Liver (tissue), 3 donors: ENCODE data around the gene CLIP2.

Experiments
- ATF3 ChIP-seq: IDR thresholded peaks from 2 replicates; pipeline ENCODE4 v1.6.1; 2016; ENCODE audit warnings: antibody characterized with exemption
- CTCF ChIP-seq: fragments of 150-350 bp; IDR thresholded peaks from 2 replicates; pipeline ENCODE4 v1.5.1; 2017; ENCODE audit warnings: improper control_type of control experiment, low read depth, low read length; ENCODE audit not compliant: missing input control
- EGR1 ChIP-seq, 2 donors: IDR thresholded peaks; 2 replicates each; pipeline ENCODE4 v1.6.1; 2016 to 2018; ENCODE audit warnings: antibody characterized with exemption in 2 of 2, low read depth in 2 of 2
- FOXA1 ChIP-seq: IDR thresholded peaks from 2 replicates; pipeline ENCODE4 v1.6.1; 2016; ENCODE audit warnings: antibody characterized with exemption
- GABPA ChIP-seq, 2 donors: IDR thresholded peaks in 1 of 2; conservative IDR thresholded peaks in 1 of 2; 2 replicates each; pipeline ENCODE4 v1.6.1; 2016; ENCODE audit warnings: antibody characterized with exemption in 2 of 2, mild to moderate bottlenecking in 1 of 2, moderate library complexity in 1 of 2
- JUND ChIP-seq, 2 donors: IDR thresholded peaks; 2 replicates each; pipeline ENCODE4 v1.6.1; 2016; ENCODE audit warnings: antibody characterized with exemption in 2 of 2
- MAX ChIP-seq: IDR thresholded peaks from 2 replicates; pipeline ENCODE4 v1.6.1; 2016; ENCODE audit warnings: antibody characterized with exemption
- NR2F2 ChIP-seq: IDR thresholded peaks from 2 replicates; pipeline ENCODE4 v1.6.1; 2016; ENCODE audit warnings: antibody characterized with exemption
- RAD21 ChIP-seq, 2 donors: IDR thresholded peaks; 2 replicates each; pipeline ENCODE4 v1.6.1; 2016; ENCODE audit warnings: antibody characterized with exemption in 2 of 2, mild to moderate bottlenecking in 2 of 2
- REST ChIP-seq: IDR thresholded peaks from 2 replicates; pipeline ENCODE4 v1.6.1; 2016; ENCODE audit warnings: antibody characterized with exemption, mild to moderate bottlenecking
- RXRA ChIP-seq, 2 donors: IDR thresholded peaks; 2 replicates each; pipeline ENCODE4 v1.6.1; 2017 to 2018; ENCODE audit warnings: antibody characterized with exemption in 2 of 2, mild to moderate bottlenecking in 1 of 2
- TAF1 ChIP-seq: conservative IDR thresholded peaks from 2 replicates; pipeline ENCODE4 v1.6.1; 2016; ENCODE audit warnings: antibody characterized with exemption, mild to moderate bottlenecking
- YY1 ChIP-seq: IDR thresholded peaks from 2 replicates; pipeline ENCODE4 v1.6.1; 2016; ENCODE audit warnings: antibody characterized with exemption, mild to moderate bottlenecking
- donor health status: healthy.
- donor health status: healthy.

GRCh38 chr7:74405899-74406512 is 116.8 kb downstream of the CLIP2 start:
- TF ChIP-seq TAF1: no peak
- no peak for TF ChIP-seq CTCF
- TF ChIP-seq MAX: no peak
- TF ChIP-seq FOXA1: no peak
- TF ChIP-seq RAD21 (IDR thresholded peaks at IDR 0.05): no peak
- TF ChIP-seq ATF3: no peak
- no peak for TF ChIP-seq EGR1 (IDR thresholded peaks at IDR 0.05; ENCODE audit: low read depth in 2 of 2)
- TF ChIP-seq YY1: no peak
- no peak for TF ChIP-seq NR2F2
- no peak for TF ChIP-seq RXRA (IDR thresholded peaks at IDR 0.05)
- no peak for TF ChIP-seq REST
- TF ChIP-seq JUND (IDR thresholded peaks at IDR 0.05): no peak
- TF ChIP-seq GABPA (IDR thresholded peaks at IDR 0.05 in 1 of 2, conservative IDR thresholded peaks at IDR 0.05 in 1 of 2): no peak
